Activated naive CD8-positive, alpha-beta T cell treated with anti-CD3 and anti-CD28 coated beads for 36 hours (primary cell): ENCODE data around the gene PDE4B. TPM values are rescaled to one million over a fixed set of nuclear protein-coding genes. Genes with fewer than 3 reads are reported as not detected.

Experiments used
- DNase-seq: peaks from one replicate; pipeline ENCODE4 v3.0.0; 2021
- H3K27ac Mint-ChIP-seq: one replicate; pipeline ENCODE4 v1.8.0; 2022; ENCODE audit warnings: mild to moderate bottlenecking, moderate library complexity, mixed read lengths
- H3K27me3 Mint-ChIP-seq: one replicate; pipeline ENCODE4 v1.8.0; 2022; ENCODE audit warnings: mild to moderate bottlenecking, mixed read lengths
- H3K36me3 Mint-ChIP-seq: one replicate; pipeline ENCODE4 v1.8.0; 2021; ENCODE audit warnings: mild to moderate bottlenecking, mixed read lengths
- H3K4me1 Mint-ChIP-seq: one replicate; pipeline ENCODE4 v1.8.0; 2021; ENCODE audit warnings: mixed read lengths
- H3K4me3 Mint-ChIP-seq: one replicate; pipeline ENCODE4 v1.8.0; 2022; ENCODE audit warnings: mild to moderate bottlenecking, moderate library complexity, mixed read lengths
- H3K9me3 Mint-ChIP-seq: one replicate; pipeline ENCODE4 v1.8.0; 2022; ENCODE audit warnings: mixed read lengths
- total RNA-seq, 2 experiments: library from RNA; stranded (reverse); gene quantifications; one replicate each; pipeline ENCODE4 v1.2.3, GENCODE V29; 2021

PDE4B gene
- total RNA-seq, 2 experiments from 2014 or later, result 22.3 to 24.6 TPM

GRCh38 chr1:66143651-66144050 is 351.0 kb downstream of the PDE4B start:
- H3K27me3 Mint-ChIP-seq, result no peaks in the 10 kb centered on the region
- H3K4me3 Mint-ChIP-seq, result no peak overlapping the region
- H3K27ac Mint-ChIP-seq, result no peak overlapping the region
- H3K9me3 Mint-ChIP-seq, result no peaks in the 10 kb centered on the region
- H3K36me3 Mint-ChIP-seq, result no peaks in the 10 kb centered on the region
- H3K4me1 Mint-ChIP-seq, result no peaks in the 10 kb centered on the region
- DNase-seq, result no peak

- H3K27ac Mint-ChIP-seq, result no peak overlapping the region
- no peak overlapping the region for H3K4me3 Mint-ChIP-seq
- H3K27me3 Mint-ChIP-seq, result peaks cover 10% of the 10 kb centered on the region
- no peaks in the 10 kb centered on the region for H3K4me1 Mint-ChIP-seq
- DNase-seq, result no peak
- no peaks in the 10 kb centered on the region for H3K9me3 Mint-ChIP-seq
- H3K36me3 Mint-ChIP-seq, result no peaks in the 10 kb centered on the region
Measured at GRCh38 chr1:66147226-66147835, 354.6 kb downstream of the PDE4B start.

GRCh38 chr1:66152034-66152433 is 359.3 kb downstream of the PDE4B start:
- H3K9me3 Mint-ChIP-seq, result no peaks in the 10 kb centered on the region
- no peak overlapping the region for H3K4me3 Mint-ChIP-seq
- H3K27ac Mint-ChIP-seq, result no peak overlapping the region
- H3K27me3 Mint-ChIP-seq, result peaks cover 16% of the 10 kb centered on the region
- H3K4me1 Mint-ChIP-seq, result no peaks in the 10 kb centered on the region
- DNase-seq, result no peak
- H3K36me3 Mint-ChIP-seq, result no peaks in the 10 kb centered on the region

DNA sequence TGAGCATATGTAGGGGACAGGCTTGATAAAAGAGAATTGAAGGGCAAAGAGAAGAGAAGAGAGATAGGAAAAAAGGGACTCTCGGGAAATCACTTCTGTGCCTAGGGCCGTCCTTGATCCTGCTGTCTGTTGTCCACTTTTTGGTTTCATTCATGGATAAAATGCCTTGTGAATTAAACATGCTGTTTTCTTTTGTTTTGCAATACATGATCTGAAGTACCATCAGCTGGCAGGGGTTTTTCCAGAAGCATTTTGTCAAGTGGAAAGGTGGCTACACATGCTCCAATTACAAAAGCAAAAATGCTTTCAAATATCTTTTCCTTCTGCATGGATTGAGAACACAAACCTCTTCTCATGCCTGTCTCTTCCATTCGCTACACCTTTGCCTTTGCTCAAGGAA is 361.7 kb downstream of the PDE4B start:
- no peak for DNase-seq
- H3K27ac Mint-ChIP-seq, result no peak overlapping the region
- peaks cover 16% of the 10 kb centered on the region for H3K27me3 Mint-ChIP-seq
- no peaks in the 10 kb centered on the region for H3K9me3 Mint-ChIP-seq
- no peaks in the 10 kb centered on the region for H3K36me3 Mint-ChIP-seq
- no peaks in the 10 kb centered on the region for H3K4me1 Mint-ChIP-seq
- H3K4me3 Mint-ChIP-seq, result no peak overlapping the region

DNA sequence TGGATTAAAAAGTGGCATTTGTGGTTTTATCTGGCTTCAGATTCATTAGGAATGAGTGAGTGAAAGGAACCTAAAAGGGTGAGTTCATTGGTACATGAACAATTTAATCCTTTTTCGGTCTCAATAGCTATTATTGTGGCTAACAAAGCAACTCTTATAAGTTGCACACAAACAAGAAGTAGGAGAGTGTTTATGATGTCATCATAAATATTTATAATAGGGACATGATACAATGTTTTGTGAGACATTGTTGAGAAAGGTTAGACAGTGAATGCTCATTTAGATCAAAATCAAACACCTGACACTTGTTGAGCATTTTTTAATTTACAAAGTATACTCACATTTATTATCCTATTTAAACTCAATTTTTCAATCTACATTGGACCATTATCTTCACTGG is 363.4 kb downstream of the PDE4B start:
- Mint-ChIP-seq H3K4me1 (no peaks in the 10 kb centered on the region), H3K27ac (no peak overlapping the region), H3K36me3 (no peaks in the 10 kb centered on the region), H3K27me3 (peaks cover 9% of the 10 kb centered on the region), H3K9me3 (no peaks in the 10 kb centered on the region), H3K4me3 (no peak overlapping the region)
- no peak for DNase-seq

DNA sequence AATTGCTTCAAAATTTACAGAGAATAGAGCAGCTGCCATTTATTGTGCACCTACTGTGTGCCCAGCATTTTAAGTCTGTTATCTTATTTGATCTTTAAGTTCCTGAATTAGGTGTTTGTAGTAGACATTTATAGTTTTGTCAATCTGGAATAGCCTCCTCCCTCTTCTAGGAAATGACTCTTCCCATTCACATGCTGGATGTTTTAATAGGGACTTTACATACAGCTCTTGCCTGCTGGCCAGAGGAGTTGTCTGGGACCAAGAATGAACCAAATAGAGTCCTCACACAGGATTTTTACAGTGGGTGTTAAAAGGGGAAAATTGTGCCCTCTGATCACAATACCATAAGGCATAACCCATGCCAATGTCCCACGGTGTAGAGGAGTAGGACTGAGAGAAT is 367.1 kb downstream of the PDE4B start:
- Mint-ChIP-seq H3K4me1 (no peaks in the 10 kb centered on the region), H3K4me3 (no peak overlapping the region), H3K27ac (no peak overlapping the region), H3K36me3 (no peaks in the 10 kb centered on the region), H3K27me3 (peaks cover 4% of the 10 kb centered on the region), H3K9me3 (no peaks in the 10 kb centered on the region)
- no peak for DNase-seq

DNA sequence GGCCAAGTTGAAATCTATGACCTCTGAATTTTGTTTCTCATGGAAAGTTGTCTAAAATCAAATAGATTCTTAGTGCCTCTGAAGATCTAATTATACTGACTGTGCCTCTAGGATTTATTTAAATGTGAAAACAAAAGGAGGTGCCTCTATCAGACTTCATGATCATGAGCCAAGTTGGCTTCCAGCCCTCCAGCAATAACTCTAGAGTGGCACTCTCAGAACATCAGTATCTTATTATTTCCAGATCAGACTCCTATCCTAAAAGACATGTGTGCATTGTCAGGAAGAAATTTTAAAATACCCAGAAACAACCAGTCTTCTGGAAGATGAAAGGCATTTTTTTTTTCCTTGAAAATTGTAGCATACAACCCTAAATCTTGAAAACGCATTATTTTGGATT is 368.0 kb downstream of the PDE4B start:
- H3K4me3 Mint-ChIP-seq, result no peak overlapping the region
- no peaks in the 10 kb centered on the region for H3K36me3 Mint-ChIP-seq
- no peak for DNase-seq
- no peak overlapping the region for H3K27ac Mint-ChIP-seq
- H3K27me3 Mint-ChIP-seq, result peaks cover 6% of the 10 kb centered on the region
- H3K4me1 Mint-ChIP-seq, result no peaks in the 10 kb centered on the region
- H3K9me3 Mint-ChIP-seq, result no peaks in the 10 kb centered on the region

DNA sequence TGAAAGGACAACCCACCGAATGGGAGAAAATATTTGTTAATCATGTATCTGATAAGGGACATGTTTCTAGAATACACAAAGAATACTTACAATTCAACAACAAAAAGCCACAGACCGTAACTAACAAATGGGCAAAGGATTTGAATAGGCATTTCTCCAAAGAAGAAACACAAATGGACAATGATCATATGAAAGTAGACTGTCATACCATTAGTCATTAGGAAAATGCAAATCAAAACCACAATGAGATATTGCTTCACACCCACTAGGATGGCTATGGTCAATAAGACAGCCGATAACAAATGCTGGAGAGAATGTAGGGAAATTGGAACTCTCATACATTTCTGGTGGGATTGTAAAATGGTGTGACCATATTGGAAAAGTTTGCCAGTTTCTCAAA is 374.1 kb downstream of the PDE4B start:
- H3K4me1 Mint-ChIP-seq, result peaks cover 15% of the 10 kb centered on the region
- H3K9me3 Mint-ChIP-seq, result no peaks in the 10 kb centered on the region
- no peak overlapping the region for H3K27ac Mint-ChIP-seq
- DNase-seq, result no peak
- H3K36me3 Mint-ChIP-seq, result no peaks in the 10 kb centered on the region
- no peak overlapping the region for H3K4me3 Mint-ChIP-seq
- peaks cover 15% of the 10 kb centered on the region for H3K27me3 Mint-ChIP-seq

DNA sequence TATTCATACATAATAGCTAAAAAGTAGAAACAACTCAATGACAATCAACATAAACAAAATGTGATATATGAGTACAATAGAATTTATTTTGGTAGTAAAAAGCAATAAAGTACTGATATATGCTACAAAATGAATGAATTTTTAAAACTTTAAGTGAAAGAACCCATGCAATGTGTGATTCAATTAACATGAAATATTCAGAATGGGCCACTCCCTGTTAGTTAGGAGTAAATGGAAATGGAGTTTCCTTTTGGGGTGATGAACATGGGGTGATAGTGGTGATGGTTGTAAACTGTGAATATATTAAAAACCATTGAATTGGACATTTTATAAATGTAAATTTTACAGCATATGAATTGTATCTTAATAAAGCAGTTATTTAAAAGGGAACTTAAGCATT is 374.6 kb downstream of the PDE4B start:
- Mint-ChIP-seq H3K4me1 (peaks cover 15% of the 10 kb centered on the region), H3K27me3 (peaks cover 15% of the 10 kb centered on the region), H3K36me3 (no peaks in the 10 kb centered on the region), H3K4me3 (no peak overlapping the region), H3K27ac (no peak overlapping the region), H3K9me3 (no peaks in the 10 kb centered on the region)
- DNase-seq, result no peak

- H3K4me3 Mint-ChIP-seq, result no peak overlapping the region
- no peaks in the 10 kb centered on the region for H3K36me3 Mint-ChIP-seq
- H3K27ac Mint-ChIP-seq, result no peak overlapping the region
- peaks cover 15% of the 10 kb centered on the region for H3K27me3 Mint-ChIP-seq
- no peak for DNase-seq
- H3K9me3 Mint-ChIP-seq, result no peaks in the 10 kb centered on the region
- peaks cover 15% of the 10 kb centered on the region for H3K4me1 Mint-ChIP-seq
Measured at GRCh38 chr1:66168467-66168887, 375.8 kb downstream of the PDE4B start.

DNA sequence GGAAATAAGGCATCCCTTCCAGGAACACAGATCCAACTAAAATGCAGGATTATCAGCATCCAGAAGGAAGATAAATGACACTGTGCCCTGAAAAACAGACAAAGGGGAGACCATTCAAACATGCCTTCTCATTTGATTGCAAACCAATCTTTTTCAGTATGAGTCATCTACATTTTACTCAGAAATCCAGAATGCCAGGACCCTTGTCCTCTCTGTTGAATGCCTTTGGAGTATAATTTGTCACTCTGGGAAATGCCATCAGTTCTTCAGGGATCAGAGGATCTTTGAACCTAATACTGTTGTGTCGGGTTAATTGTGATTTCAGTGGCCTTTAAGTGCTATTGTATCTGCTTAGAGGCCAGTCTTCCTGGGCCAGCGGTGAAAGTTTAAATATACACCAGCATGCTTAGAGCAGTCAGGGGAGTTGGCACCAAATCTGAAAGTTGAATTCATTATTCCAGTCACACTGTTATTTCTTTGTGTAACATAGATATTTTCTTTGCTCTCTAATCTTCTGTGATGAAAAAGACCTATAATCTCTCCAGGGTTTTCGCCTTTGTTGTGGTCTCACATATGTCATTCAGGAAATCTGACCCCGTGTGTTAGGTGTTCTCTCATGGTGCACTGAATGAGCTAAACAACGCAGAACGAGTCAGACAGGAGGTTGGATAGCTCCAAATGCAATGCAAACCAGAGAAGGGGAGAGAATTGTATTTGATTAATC is 376.4 kb downstream of the PDE4B start:
- peaks cover 15% of the 10 kb centered on the region for H3K4me1 Mint-ChIP-seq
- DNase-seq, result no peak
- H3K9me3 Mint-ChIP-seq, result no peaks in the 10 kb centered on the region
- H3K27me3 Mint-ChIP-seq, result peaks cover 10% of the 10 kb centered on the region
- no peaks in the 10 kb centered on the region for H3K36me3 Mint-ChIP-seq
- no peak overlapping the region for H3K27ac Mint-ChIP-seq
- no peak overlapping the region for H3K4me3 Mint-ChIP-seq

- no peaks in the 10 kb centered on the region for H3K36me3 Mint-ChIP-seq
- no peak for DNase-seq
- peaks cover 15% of the 10 kb centered on the region for H3K4me1 Mint-ChIP-seq
- no peaks in the 10 kb centered on the region for H3K9me3 Mint-ChIP-seq
- H3K27ac Mint-ChIP-seq, result no peak overlapping the region
- H3K4me3 Mint-ChIP-seq, result no peak overlapping the region
- H3K27me3 Mint-ChIP-seq, result peaks cover 4% of the 10 kb centered on the region
Measured at GRCh38 chr1:66172272-66172671, 379.6 kb downstream of the PDE4B start.

GRCh38 chr1:66175098-66175497 is 382.4 kb downstream of the PDE4B start:
- no peak overlapping the region for H3K27ac Mint-ChIP-seq
- no peaks in the 10 kb centered on the region for H3K27me3 Mint-ChIP-seq
- no peaks in the 10 kb centered on the region for H3K4me1 Mint-ChIP-seq
- H3K9me3 Mint-ChIP-seq, result no peaks in the 10 kb centered on the region
- H3K4me3 Mint-ChIP-seq, result no peak overlapping the region
- DNase-seq, result no peak
- no peaks in the 10 kb centered on the region for H3K36me3 Mint-ChIP-seq

DNA sequence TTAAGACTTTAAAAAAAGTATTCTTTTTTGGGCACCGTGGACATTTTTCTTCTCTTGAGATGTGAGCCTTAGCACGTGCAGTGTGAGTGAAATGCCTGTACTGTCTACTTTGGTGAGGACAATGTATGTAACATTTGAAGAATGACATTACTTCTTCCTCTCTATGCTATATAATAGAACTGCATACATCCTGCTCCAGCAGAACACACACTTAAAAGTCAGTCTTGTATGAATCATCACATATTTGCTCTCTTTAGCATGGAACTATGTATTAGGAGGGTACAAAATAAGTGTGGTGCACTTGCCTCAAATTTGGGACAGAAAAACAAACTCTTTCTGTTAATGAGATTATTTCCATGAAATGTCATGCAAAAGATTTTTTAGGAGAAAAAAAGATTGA is 382.9 kb downstream of the PDE4B start:
- H3K27ac Mint-ChIP-seq, result no peak overlapping the region
- no peak for DNase-seq
- H3K27me3 Mint-ChIP-seq, result no peaks in the 10 kb centered on the region
- H3K36me3 Mint-ChIP-seq, result no peaks in the 10 kb centered on the region
- H3K4me1 Mint-ChIP-seq, result no peaks in the 10 kb centered on the region
- H3K9me3 Mint-ChIP-seq, result no peaks in the 10 kb centered on the region
- no peak overlapping the region for H3K4me3 Mint-ChIP-seq

GRCh38 chr1:66176012-66176715 is 383.5 kb downstream of the PDE4B start:
- Mint-ChIP-seq H3K4me1 (no peaks in the 10 kb centered on the region), H3K27me3 (no peaks in the 10 kb centered on the region), H3K9me3 (no peaks in the 10 kb centered on the region), H3K4me3 (no peak overlapping the region), H3K27ac (no peak overlapping the region), H3K36me3 (no peaks in the 10 kb centered on the region)
- no peak for DNase-seq

DNA sequence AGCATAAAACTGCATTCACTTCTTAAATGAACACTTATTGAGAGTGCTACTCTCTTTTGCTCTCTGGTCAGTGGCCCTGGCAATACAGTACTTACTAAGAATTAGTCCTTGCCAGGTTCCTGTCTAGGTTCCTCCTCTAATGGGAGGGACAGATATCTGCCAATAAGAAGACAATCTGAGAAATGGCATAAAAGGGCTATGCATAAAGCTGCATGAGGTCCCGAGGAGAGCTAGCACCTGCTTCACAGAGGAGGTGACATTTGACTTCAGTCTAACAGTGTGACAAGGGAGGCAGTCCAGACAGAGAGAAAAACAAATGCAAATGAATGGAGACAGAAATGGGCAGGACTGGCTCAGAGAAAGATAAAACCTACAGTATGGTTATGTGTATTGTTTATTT is 384.1 kb downstream of the PDE4B start:
- Mint-ChIP-seq H3K9me3 (no peaks in the 10 kb centered on the region), H3K4me1 (peaks cover 3% of the 10 kb centered on the region), H3K4me3 (no peak overlapping the region), H3K27ac (no peak overlapping the region), H3K36me3 (no peaks in the 10 kb centered on the region), H3K27me3 (no peaks in the 10 kb centered on the region)
- DNase-seq, result no peak
